NCI-H748 (cell line): ENCODE data around the gene COX7A2.
A peak's percentile ranks its signal among the peaks of the same experiment; 100 is the strongest.

Source experiments
- DNase-seq: peaks from one replicate; lab custom pipeline; 2025; ENCODE audit not compliant: unreplicated experiment; lab: John Stamatoyannopoulos, UW

The COX7A2 gene

DNA sequence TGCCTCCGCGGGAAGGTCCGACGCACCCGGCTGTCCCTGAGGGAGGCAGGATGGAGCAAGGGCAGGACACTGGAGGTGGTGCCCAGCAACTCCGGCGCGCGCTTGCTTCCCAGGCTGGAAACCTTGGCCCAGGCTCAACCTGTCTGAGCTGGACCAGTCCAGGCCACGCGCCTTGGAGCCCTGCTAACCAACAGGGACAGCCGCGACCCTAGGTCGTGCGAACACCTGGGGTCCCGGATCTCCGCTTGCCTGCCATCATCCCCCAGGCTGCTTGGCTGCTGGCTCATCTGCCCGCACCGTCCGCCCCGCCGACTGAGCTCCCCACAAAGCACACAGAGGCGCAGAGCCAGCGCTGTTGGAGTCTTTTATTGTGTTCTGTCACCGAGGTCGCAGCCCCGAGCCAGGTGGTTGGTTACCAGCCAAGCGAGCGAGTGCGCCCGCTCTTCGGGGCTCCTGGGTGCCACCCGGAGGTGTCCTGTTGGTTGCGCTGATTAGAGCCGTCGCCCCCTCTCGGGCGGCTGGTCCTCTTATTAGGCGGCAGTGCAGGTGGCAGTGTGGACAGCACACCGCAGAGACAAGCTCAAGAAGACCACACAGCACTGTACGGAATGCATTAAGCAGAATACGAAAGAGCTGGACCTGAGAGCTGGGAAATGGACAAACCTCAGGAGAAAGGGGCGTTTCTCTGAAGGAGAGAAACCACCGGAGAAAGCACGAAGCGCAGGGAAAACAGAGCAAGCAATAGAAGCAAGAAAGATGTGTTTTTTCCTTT is 41.5 kb downstream of the COX7A2 start:
- DNase-seq: peak; percentile 61

DNA sequence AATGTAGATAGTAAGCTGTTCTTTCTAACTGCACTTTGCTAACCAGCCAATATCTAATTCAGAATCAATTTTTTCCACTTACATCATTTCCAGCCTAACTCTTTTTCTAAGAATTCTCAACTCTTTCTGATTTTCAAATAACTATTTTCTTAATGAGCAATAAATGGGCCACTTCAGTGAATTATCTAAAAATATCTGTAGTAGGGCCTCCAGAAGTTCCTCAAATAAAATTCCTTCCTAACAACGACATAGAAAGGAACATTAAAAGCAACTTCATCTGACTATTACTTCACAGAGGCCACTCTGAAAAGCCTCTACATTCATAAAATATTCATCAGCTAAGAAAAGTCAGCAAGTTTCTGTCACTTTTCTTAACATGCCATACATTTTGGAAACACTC is 42.6 kb downstream of the COX7A2 start:
- no peak for DNase-seq

DNA sequence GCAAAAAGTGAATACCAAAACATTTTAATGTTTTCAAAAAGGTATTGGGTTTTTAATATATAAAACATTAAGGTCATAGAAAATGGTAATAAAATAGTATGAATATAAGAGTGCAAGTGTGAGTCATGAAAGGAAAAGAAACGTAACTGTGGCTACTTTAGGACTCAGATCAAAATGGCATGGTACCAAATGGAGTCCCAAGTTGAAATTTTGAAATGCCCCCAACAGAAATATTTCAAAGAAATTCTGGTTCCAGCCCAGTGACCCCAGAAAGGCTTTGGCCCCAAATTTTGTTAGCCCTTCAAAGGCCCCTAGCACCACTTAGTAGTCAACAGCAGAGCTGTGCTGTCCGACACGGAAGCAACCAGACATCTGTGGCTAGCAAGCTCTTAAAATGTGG is 43.7 kb downstream of the COX7A2 start:
- no peak for DNase-seq

- no peak for DNase-seq
These were observed 47.4 kb downstream of the COX7A2 start for GRCh38 chr6:75196081-75196687.

- no peak for DNase-seq
These were observed 55.2 kb downstream of the COX7A2 start for GRCh38 chr6:75188221-75188925.
